Inferior parietal cortex (tissue), 1 donor: ENCODE measurements around the gene TGFB2.

Experiments used
- DNase-seq: peaks from one replicate; pipeline ENCODE4 v3.0.0-alpha.2; 2016; ENCODE audit errors: extremely low spot score

TGFB2 gene

GRCh38 chr1:218488986-218489385 lies 143.8 kb downstream of the TGFB2 start:
- no peak for DNase-seq

GRCh38 chr1:218490406-218490922 lies 145.3 kb downstream of the TGFB2 start:
- no peak for DNase-seq

GRCh38 chr1:218492874-218493273 lies 147.7 kb downstream of the TGFB2 start:
- DNase-seq, result no peak

GRCh38 chr1:218493986-218494385 lies 148.8 kb downstream of the TGFB2 start:
- no peak for DNase-seq
